GM12865 (cell line): ENCODE measurements around the gene TMEM187.

ENCODE experiments used
- DNase-seq: peaks from one replicate; pipeline ENCODE4 v3.0.0; 2010; ENCODE audit warnings: low read depth
- H3K4me3 ChIP-seq: 2 replicates; pipeline ENCODE4 v1.5.1; 2011; ENCODE audit warnings: mild to moderate bottlenecking, low read depth, low read length, control low read depth
- TF ChIP-seq, protein P1 (sequence below): IDR thresholded peaks from 2 replicates; pipeline ENCODE4 v1.5.1; 2011; ENCODE audit warnings: low read length, control low read depth, low read depth, inconsistent platforms; ENCODE audit not compliant: insufficient read depth; ENCODE audit errors: missing control alignments

The TMEM187 gene

DNA sequence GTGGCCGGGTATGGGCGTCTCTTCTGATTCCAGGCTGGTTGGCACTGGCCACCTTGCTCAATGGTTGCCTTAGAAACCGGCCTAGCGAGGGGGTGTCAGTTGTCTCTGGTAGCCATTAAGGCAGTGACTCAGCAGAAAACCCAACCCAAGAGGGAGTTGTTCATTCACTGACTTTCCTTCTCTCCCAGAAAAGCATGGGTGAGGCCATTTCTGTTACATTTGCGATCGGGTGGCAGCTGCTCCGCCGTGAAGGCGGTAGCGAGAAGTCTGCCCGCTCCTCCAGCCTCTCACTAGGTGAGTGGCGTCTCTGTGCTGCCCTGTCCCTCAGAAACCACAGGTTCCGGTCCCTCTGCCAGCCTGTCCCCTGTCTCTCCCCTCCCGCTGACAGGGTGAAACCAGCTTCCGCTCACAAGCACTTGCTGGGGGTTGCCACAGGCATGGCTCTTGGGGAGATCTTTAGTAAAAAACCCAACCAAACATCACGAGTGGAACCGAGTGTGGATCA is 29.7 kb downstream of the TMEM187 start:
- TF ChIP-seq, protein P1, sequence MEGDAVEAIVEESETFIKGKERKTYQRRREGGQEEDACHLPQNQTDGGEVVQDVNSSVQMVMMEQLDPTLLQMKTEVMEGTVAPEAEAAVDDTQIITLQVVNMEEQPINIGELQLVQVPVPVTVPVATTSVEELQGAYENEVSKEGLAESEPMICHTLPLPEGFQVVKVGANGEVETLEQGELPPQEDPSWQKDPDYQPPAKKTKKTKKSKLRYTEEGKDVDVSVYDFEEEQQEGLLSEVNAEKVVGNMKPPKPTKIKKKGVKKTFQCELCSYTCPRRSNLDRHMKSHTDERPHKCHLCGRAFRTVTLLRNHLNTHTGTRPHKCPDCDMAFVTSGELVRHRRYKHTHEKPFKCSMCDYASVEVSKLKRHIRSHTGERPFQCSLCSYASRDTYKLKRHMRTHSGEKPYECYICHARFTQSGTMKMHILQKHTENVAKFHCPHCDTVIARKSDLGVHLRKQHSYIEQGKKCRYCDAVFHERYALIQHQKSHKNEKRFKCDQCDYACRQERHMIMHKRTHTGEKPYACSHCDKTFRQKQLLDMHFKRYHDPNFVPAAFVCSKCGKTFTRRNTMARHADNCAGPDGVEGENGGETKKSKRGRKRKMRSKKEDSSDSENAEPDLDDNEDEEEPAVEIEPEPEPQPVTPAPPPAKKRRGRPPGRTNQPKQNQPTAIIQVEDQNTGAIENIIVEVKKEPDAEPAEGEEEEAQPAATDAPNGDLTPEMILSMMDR: no peak
- peak overlapping the region; percentile 47 for H3K4me3 ChIP-seq

DNA sequence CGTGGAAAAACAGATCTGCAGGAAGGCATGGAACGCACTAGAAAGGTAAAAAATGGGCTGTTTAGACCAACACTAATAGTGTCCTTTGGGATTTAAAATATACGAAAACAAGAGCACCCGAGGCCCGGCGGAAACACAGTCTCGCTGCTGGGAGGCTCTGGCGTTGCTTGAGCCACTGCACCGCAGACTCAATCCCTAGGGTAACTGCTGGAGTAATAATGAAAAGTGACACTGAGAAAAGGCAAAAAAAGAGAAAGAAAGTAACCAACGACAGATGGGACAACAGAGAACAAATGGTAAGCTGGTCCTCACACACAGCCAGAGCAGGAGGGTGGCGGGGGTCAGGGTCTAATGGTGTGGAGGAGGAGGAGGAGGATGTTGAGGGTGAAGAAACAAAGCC is 31.8 kb downstream of the TMEM187 start:
- H3K4me3 ChIP-seq: peak overlapping the region; percentile 32; the same call in 1 of the 2 replicates
- DNase-seq: peak; percentile 74
- TF ChIP-seq, protein P1: no peak

More for the DNA sequence above, 29.7 kb downstream of the TMEM187 start:
- peak; percentile 84 for DNase-seq

DNA sequence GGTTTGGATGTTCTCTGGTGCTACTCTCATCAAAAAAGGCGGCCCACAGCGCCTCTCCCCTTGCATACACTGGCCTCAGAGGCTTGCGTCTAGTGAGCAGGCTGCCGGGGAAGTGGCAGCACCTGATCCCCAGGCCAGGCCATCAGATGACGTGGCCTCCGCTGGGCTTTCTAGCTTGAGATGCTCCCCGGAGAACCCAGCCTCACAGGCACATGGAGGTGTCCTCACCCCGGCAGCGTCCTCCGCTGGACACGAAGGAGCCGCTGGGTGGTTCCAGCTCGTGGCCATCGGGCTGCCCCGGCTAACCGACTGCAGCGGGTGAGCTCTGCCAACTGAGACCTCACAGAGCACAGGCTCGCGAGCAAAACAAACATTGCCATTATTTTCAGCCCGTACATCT is 34.4 kb downstream of the TMEM187 start:
- no peak overlapping the region for H3K4me3 ChIP-seq
- DNase-seq: no peak
- TF ChIP-seq, protein P1: no peak

DNA sequence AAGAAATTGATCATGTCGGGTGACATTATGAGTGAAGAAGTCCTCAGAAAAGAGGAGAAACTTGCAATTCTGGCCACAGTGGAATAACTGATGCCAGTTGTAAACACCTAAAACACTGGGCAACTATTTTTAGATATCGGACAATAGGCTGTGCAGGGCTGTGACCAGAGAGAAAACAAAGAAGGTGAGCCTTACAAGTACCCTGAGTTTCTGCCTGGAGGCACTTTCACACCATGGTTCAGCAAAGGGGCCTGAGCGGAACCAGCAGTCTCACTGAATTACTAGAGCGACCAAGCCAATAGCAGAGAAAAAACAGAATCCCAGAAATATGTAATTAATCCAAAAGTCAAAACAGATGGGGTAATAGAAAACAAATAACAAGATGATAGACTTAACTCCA is 36.0 kb downstream of the TMEM187 start:
- peak; percentile 46 for DNase-seq
- peak overlapping the region; percentile 15; the same call in 1 of the 2 replicates for H3K4me3 ChIP-seq
- TF ChIP-seq, protein P1: no peak

DNA sequence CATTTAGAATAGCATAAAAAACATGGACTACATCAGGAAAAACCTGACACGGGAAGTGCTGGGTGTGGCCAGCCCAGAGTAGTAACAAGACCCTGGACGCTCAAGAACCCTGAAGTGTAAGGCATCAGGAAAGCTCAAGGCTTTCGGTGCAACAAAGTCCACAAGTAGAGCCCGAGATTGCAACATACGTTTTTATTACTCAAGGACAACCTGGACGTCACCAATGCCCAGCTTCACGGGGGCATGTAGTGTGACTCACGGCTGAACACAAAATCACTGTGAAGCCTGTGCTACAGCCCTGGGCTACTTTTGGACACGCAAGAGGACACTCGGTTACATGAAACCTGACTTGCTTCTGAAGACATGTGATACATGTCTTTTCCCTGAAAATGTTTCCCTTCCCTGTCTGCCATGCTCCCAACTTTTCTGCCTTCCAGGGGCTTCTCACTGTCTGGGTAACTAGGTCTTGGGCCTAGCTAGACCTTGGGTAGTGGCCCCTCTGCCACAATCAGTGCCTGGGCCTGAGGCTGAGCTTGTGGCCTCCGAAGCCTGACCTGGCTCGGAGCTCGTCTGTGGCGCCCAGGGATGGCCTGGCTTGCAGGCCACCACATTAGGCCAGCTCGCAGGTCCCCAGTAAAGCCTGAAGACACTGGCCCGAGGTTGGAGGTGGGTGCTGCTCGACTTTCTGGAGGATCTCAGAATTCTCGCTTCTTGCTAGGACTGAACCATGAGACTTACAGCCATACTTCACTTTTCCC is 38.0 kb downstream of the TMEM187 start:
- no peak for DNase-seq
- TF ChIP-seq, protein P1: no peak
- H3K4me3 ChIP-seq: no peak overlapping the region

DNA sequence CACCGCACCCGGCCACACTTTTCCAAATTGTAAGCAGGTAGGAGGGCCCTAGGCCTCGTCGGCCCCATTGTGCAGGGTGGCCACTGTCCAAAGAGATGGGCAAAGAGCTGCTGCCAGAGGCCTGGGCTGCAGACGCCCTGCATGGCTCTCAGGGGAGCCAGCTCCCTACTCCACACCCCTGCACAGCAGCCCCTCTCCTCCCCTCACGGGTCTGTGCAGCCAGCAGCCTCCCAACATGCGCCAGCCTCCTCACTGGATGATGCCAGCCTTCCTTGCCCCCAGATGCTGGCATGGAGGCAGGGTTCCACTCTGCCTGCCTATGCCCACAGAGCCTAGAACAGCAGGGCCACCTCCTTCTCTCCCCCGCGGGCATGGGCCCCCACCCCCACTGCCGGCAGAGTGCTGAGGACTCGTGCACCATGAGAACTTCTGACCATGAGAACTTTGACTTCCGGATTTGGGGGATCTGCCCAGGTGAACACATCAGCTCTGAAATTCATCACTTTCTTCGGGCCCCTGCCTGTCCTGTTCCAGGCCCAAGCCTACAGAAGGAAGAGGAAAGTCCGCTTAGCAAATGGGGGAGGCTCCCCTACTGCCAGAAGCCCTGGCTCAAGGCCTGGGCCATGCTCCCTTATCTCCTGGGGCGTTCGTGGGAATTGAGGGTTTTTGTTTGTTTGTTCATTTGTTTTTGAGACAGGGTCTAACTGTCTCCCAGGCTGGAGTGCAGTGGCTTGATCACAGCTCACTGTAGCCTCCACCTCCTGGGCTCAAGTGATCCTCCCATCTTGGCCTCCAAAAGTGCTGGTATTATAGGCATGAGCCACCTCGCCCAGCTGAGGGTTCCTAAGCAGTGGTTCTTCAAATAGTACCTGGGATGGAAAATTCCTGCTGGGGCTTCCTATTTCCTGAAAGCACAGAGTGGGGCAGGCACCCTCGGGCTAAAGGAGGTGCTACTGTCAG is 39.1 kb downstream of the TMEM187 start:
- no peak overlapping the region for H3K4me3 ChIP-seq
- DNase-seq: no peak
- TF ChIP-seq, protein P1: no peak
